GM23338 (cell line): ENCODE results near the gene OR5H6.

Experiments used
- CREB1 ChIP-seq: fragments of 250-450 bp; sonication (Bioruptor Pico); IDR thresholded peaks from 2 replicates; pipeline ENCODE4 v1.5.0; 2020; ENCODE audit warnings: low read depth, mild to moderate bottlenecking, moderate library complexity
- CTCF ChIP-seq, 2 experiments: fragments of 200-600 bp in 1 of 2; sonication (generic) in 1 of 2; conservative IDR thresholded peaks; 2 replicates each; pipeline versions ENCODE4 v1.5.1 to v1.6.1; 2016 to 2017; ENCODE audit warnings: antibody characterized with exemption in 2 of 2, low read depth in 2 of 2, mild to moderate bottlenecking in 2 of 2, moderate library complexity in 1 of 2
- ETS1 ChIP-seq: IDR thresholded peaks from 2 replicates; pipeline ENCODE4 v1.6.1; 2016; ENCODE audit warnings: antibody characterized with exemption
- EZH2 ChIP-seq: fragments of 200-600 bp; sonication (generic); IDR thresholded peaks from one replicate; pipeline ENCODE4 v1.8.0; 2017; ENCODE audit warnings: antibody characterized with exemption, mild to moderate bottlenecking, low read depth; ENCODE audit not compliant: unreplicated experiment
- POLR2AphosphoS5 ChIP-seq: IDR thresholded peaks from 2 replicates; pipeline ENCODE4 v1.6.1; 2016; ENCODE audit warnings: antibody characterized with exemption, low read depth
- REST ChIP-seq: IDR thresholded peaks from one replicate; pipeline ENCODE4 v1.6.1; 2018; ENCODE audit warnings: antibody characterized with exemption; ENCODE audit not compliant: unreplicated experiment

GRCh38 chr3:98262046-98262445 is 2.0 kb upstream of the OR5H6 start:
- TF ChIP-seq CTCF (conservative IDR thresholded peaks at IDR 0.05; ENCODE audit: low read depth in 2 of 2) (no peak), EZH2 (no peak), ETS1 (no peak), CREB1 (CRISPR knock-in tag) (no peak), REST (no peak), POLR2AphosphoS5 (no peak)
